ENCODE measurements around the gene ZNF214.

Gene ZNF214

GRCh38 chr11:7020183-7020917 lies at the start of gene ZNF214, which contains the start of gene NLRP14:
ZNF214 (minus strand) TSS chr11:7020346; CDS start chr11:7002835, 17,511 bp downstream.
NLRP14 (plus strand) TSS chr11:7020479; CDS start chr11:7038587, 18,108 bp downstream.
- H3K36me3 ChIP-seq (ENCODE audit: insufficient read depth, low read length): no peaks in the 10 kb centered on the region
- DNase-seq (ENCODE audit: low read depth, low spot score): peak; percentile 5
- no peak for TF ChIP-seq EZH2 (IDR thresholded peaks at IDR 0.05)
- no peak for TF ChIP-seq POLR2AphosphoS5 (IDR thresholded peaks at IDR 0.05; ENCODE audit: borderline replicate concordance, low read depth, low read length)
- TF ChIP-seq FOXP2 (optimal IDR thresholded peaks at IDR 0.05; ENCODE audit: control extremely low read depth, extremely low read length, insufficient read depth): no peak
- H3K9ac ChIP-seq (ENCODE audit: insufficient read length): no peak within 1 kb of the TSS
- H3K9me3 ChIP-seq (ENCODE audit: low read depth, low read length): no peaks in the 10 kb centered on the region
- peak within 1 kb of the TSS; percentile 72 for H3K4me3 ChIP-seq
- no peak within 1 kb of the TSS for H3K27ac ChIP-seq

GRCh38 chr11:7062534-7062933 lies 42.4 kb upstream of the ZNF214 start:
- Histone ChIP-seq H3K27ac (no peak overlapping the region), H3K9me3 (ENCODE audit: low read depth, low read length) (no peaks in the 10 kb centered on the region), H3K4me3 (no peak overlapping the region), H3K36me3 (ENCODE audit: insufficient read depth, low read length) (no peaks in the 10 kb centered on the region), H3K9ac (ENCODE audit: insufficient read length) (no peak overlapping the region)
- no peak for DNase-seq (ENCODE audit: low read depth, low spot score)
- TF ChIP-seq FOXP2 (optimal IDR thresholded peaks at IDR 0.05; ENCODE audit: control extremely low read depth, extremely low read length, insufficient read depth) (no peak), EZH2 (IDR thresholded peaks at IDR 0.05) (no peak), POLR2AphosphoS5 (IDR thresholded peaks at IDR 0.05; ENCODE audit: borderline replicate concordance, low read depth, low read length) (no peak)

GRCh38 chr11:7060868-7061267 lies 40.7 kb upstream of the ZNF214 start:
- Histone ChIP-seq H3K9ac (ENCODE audit: insufficient read length) (no peak overlapping the region), H3K36me3 (ENCODE audit: insufficient read depth, low read length) (no peaks in the 10 kb centered on the region), H3K9me3 (ENCODE audit: low read depth, low read length) (no peaks in the 10 kb centered on the region), H3K4me3 (no peak overlapping the region), H3K27ac (no peak overlapping the region)
- TF ChIP-seq EZH2 (IDR thresholded peaks at IDR 0.05) (no peak), POLR2AphosphoS5 (IDR thresholded peaks at IDR 0.05; ENCODE audit: borderline replicate concordance, low read depth, low read length) (no peak), FOXP2 (optimal IDR thresholded peaks at IDR 0.05; ENCODE audit: control extremely low read depth, extremely low read length, insufficient read depth) (no peak)
- DNase-seq (ENCODE audit: low read depth, low spot score): no peak

GRCh38 chr11:7057641-7058040 lies 37.5 kb upstream of the ZNF214 start:
- H3K9ac ChIP-seq (ENCODE audit: insufficient read length): no peak overlapping the region
- no peaks in the 10 kb centered on the region for H3K36me3 ChIP-seq (ENCODE audit: insufficient read depth, low read length)
- DNase-seq (ENCODE audit: low read depth, low spot score): no peak
- no peaks in the 10 kb centered on the region for H3K9me3 ChIP-seq (ENCODE audit: low read depth, low read length)
- H3K4me3 ChIP-seq: no peak overlapping the region
- no peak overlapping the region for H3K27ac ChIP-seq
- TF ChIP-seq EZH2 (IDR thresholded peaks at IDR 0.05): no peak
- TF ChIP-seq FOXP2 (optimal IDR thresholded peaks at IDR 0.05; ENCODE audit: control extremely low read depth, extremely low read length, insufficient read depth): no peak
- TF ChIP-seq POLR2AphosphoS5 (IDR thresholded peaks at IDR 0.05; ENCODE audit: borderline replicate concordance, low read depth, low read length): no peak

GRCh38 chr11:7056828-7057513 lies 36.8 kb upstream of the ZNF214 start:
- no peaks in the 10 kb centered on the region for H3K36me3 ChIP-seq (ENCODE audit: insufficient read depth, low read length)
- no peak overlapping the region for H3K9ac ChIP-seq (ENCODE audit: insufficient read length)
- no peaks in the 10 kb centered on the region for H3K9me3 ChIP-seq (ENCODE audit: low read depth, low read length)
- TF ChIP-seq EZH2 (IDR thresholded peaks at IDR 0.05) (no peak), POLR2AphosphoS5 (IDR thresholded peaks at IDR 0.05; ENCODE audit: borderline replicate concordance, low read depth, low read length) (no peak), FOXP2 (optimal IDR thresholded peaks at IDR 0.05; ENCODE audit: control extremely low read depth, extremely low read length, insufficient read depth) (no peak)
- no peak overlapping the region for H3K27ac ChIP-seq
- DNase-seq (ENCODE audit: low read depth, low spot score): no peak
- H3K4me3 ChIP-seq: no peak overlapping the region

GRCh38 chr11:7050191-7050590 lies 30.0 kb upstream of the ZNF214 start:
- no peaks in the 10 kb centered on the region for H3K36me3 ChIP-seq (ENCODE audit: insufficient read depth, low read length)
- no peak overlapping the region for H3K4me3 ChIP-seq
- TF ChIP-seq POLR2AphosphoS5 (IDR thresholded peaks at IDR 0.05; ENCODE audit: borderline replicate concordance, low read depth, low read length) (no peak), FOXP2 (optimal IDR thresholded peaks at IDR 0.05; ENCODE audit: control extremely low read depth, extremely low read length, insufficient read depth) (no peak), EZH2 (IDR thresholded peaks at IDR 0.05) (no peak)
- no peak overlapping the region for H3K27ac ChIP-seq
- DNase-seq (ENCODE audit: low read depth, low spot score): no peak
- no peak overlapping the region for H3K9ac ChIP-seq (ENCODE audit: insufficient read length)
- no peaks in the 10 kb centered on the region for H3K9me3 ChIP-seq (ENCODE audit: low read depth, low read length)

- no peak overlapping the region for H3K27ac ChIP-seq
- no peaks in the 10 kb centered on the region for H3K9me3 ChIP-seq (ENCODE audit: low read depth, low read length)
- DNase-seq (ENCODE audit: low read depth, low spot score): no peak
- H3K9ac ChIP-seq (ENCODE audit: insufficient read length): no peak overlapping the region
- no peaks in the 10 kb centered on the region for H3K36me3 ChIP-seq (ENCODE audit: insufficient read depth, low read length)
- TF ChIP-seq POLR2AphosphoS5 (IDR thresholded peaks at IDR 0.05; ENCODE audit: borderline replicate concordance, low read depth, low read length): no peak
- TF ChIP-seq FOXP2 (optimal IDR thresholded peaks at IDR 0.05; ENCODE audit: control extremely low read depth, extremely low read length, insufficient read depth): no peak
- TF ChIP-seq EZH2 (IDR thresholded peaks at IDR 0.05): no peak
- no peak overlapping the region for H3K4me3 ChIP-seq
Measured at GRCh38 chr11:7046474-7047175, 26.5 kb upstream of the ZNF214 start.

- DNase-seq (ENCODE audit: low read depth, low spot score): no peak
- no peak overlapping the region for H3K27ac ChIP-seq
- H3K36me3 ChIP-seq (ENCODE audit: insufficient read depth, low read length): no peaks in the 10 kb centered on the region
- H3K9me3 ChIP-seq (ENCODE audit: low read depth, low read length): no peaks in the 10 kb centered on the region
- no peak overlapping the region for H3K4me3 ChIP-seq
- no peak overlapping the region for H3K9ac ChIP-seq (ENCODE audit: insufficient read length)
- TF ChIP-seq POLR2AphosphoS5 (IDR thresholded peaks at IDR 0.05; ENCODE audit: borderline replicate concordance, low read depth, low read length) (no peak), FOXP2 (optimal IDR thresholded peaks at IDR 0.05; ENCODE audit: control extremely low read depth, extremely low read length, insufficient read depth) (no peak), EZH2 (IDR thresholded peaks at IDR 0.05) (no peak)
Measured at GRCh38 chr11:7034019-7034418, 13.9 kb upstream of the ZNF214 start.
